HG02759 (cell line): ENCODE measurements around the gene EXOC6.

ENCODE experiments used
- ATAC-seq: cut with Tn5 transposase; IDR thresholded peaks from one replicate; pipeline ENCODE4 v1.9.1; 2021; ENCODE audit warnings: mild to moderate bottlenecking, moderate library complexity; ENCODE audit not compliant: unreplicated experiment

EXOC6 gene

GRCh38 chr10:92832998-92833650 lies 15.2 kb upstream of the EXOC6 start:
- ATAC-seq: no peak

GRCh38 chr10:92834331-92834730 lies 14.0 kb upstream of the EXOC6 start:
- ATAC-seq: no peak

GRCh38 chr10:92834986-92835385 lies 13.3 kb upstream of the EXOC6 start:
- ATAC-seq: no peak

GRCh38 chr10:92837456-92837855 lies 10.9 kb upstream of the EXOC6 start:
- no peak for ATAC-seq

GRCh38 chr10:92839191-92840085 lies 8.9 kb upstream of the EXOC6 start:
- ATAC-seq: no peak

- no peak for ATAC-seq
Measured at GRCh38 chr10:92844746-92845145, 3.6 kb upstream of the EXOC6 start.

- ATAC-seq: no peak
Measured at GRCh38 chr10:92845921-92846320, 2.4 kb upstream of the EXOC6 start.

- ATAC-seq: no peak
Measured at GRCh38 chr10:92846344-92846743, 2.0 kb upstream of the EXOC6 start.

- no peak for ATAC-seq
Measured at GRCh38 chr10:92846854-92847201, 1.5 kb upstream of the EXOC6 start.

- ATAC-seq: no peak
Measured at GRCh38 chr10:92847202-92847864, 987 bp upstream of the EXOC6 start.

- ATAC-seq: no peak
Measured at GRCh38 chr10:92848037-92848440, 281 bp upstream of the EXOC6 start.

GRCh38 chr10:92849234-92849525 lies 860 bp downstream of the EXOC6 start:
- ATAC-seq: no peak

GRCh38 chr10:92849576-92850090 lies 1.3 kb downstream of the EXOC6 start:
- no peak for ATAC-seq

- no peak for ATAC-seq
Measured at GRCh38 chr10:92850185-92850584, 1.9 kb downstream of the EXOC6 start.

GRCh38 chr10:92851003-92851402 lies 2.7 kb downstream of the EXOC6 start:
- no peak for ATAC-seq

- ATAC-seq: no peak
Measured at GRCh38 chr10:92855560-92855959, 7.2 kb downstream of the EXOC6 start.

- ATAC-seq: no peak
Measured at GRCh38 chr10:92857904-92858514, 9.7 kb downstream of the EXOC6 start.

GRCh38 chr10:92867235-92867634 lies 18.9 kb downstream of the EXOC6 start:
- ATAC-seq: no peak

- ATAC-seq: no peak
Measured at GRCh38 chr10:92868036-92868435, 19.7 kb downstream of the EXOC6 start.

- ATAC-seq: no peak
Measured at GRCh38 chr10:92868557-92868956, 20.2 kb downstream of the EXOC6 start.

- ATAC-seq: no peak
Measured at GRCh38 chr10:92873029-92873428, 24.7 kb downstream of the EXOC6 start.
